ENCODE data around the gene CACHD1. TPM values are rescaled to one million over a fixed set of nuclear protein-coding genes. Genes with fewer than 3 reads are reported as not detected.

CACHD1 gene
- total and polyA plus RNA-seq, 2 of the 8 experiments (the other 6 are each of a cell fraction or from before 2014, with no cell fraction given), result 22.2 to 42.5 TPM

DNA sequence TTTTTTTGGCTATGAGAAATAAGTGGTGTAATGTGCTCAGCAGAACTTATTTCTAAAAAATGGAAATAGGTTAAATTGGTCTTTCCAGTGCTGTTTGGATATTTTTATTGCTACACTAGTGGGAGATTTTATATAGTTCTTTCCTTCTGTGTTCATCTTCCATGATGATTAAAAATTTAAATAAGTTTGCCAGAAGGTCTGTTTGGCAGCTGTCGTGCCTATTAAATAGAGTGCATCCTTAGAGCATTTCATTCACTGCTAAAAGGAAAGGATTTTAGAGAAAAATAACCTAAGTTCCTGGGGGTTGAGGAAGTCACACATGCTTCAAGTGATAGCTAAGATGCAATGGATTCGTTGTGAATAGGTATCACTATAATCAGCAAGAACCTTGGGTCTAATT lies 245.3 kb downstream of the CACHD1 start:
- H3K36me3 ChIP-seq (ENCODE audit: control insufficient read depth in 2 of 4, insufficient read depth in 4 of 4, low read length in 3 of 4), result no peaks in the 10 kb centered on the region
- H3K4ac ChIP-seq (replicated peaks; ENCODE audit: insufficient read length, low read depth, low read length), result no peak overlapping the region
- H2BK12ac ChIP-seq (ENCODE audit: low read depth, low read length), result no peak overlapping the region
- no peaks in the 10 kb centered on the region for H3K23me2 ChIP-seq (ENCODE audit: low read depth, low read length)
- H3K9ac ChIP-seq (replicated peaks in 1 of 4; ENCODE audit: extremely low read depth in 1 of 4, low read depth in 3 of 4, low read length in 3 of 4), result no peak overlapping the region
- H2BK120ac ChIP-seq (replicated peaks; ENCODE audit: low read depth, low read length), result no peak overlapping the region
- H3K9me3 ChIP-seq (ENCODE audit: insufficient read depth in 2 of 2, low read depth in 1 of 2, low read length in 1 of 2), result peaks cover 0 to 3% of the 10 kb centered on the region in 2 experiments; a peak in 1 of 4 replicates
- no peak overlapping the region for H2AK5ac ChIP-seq (ENCODE audit: low read depth, low read length)
- no peak overlapping the region for H4K91ac ChIP-seq (replicated peaks; ENCODE audit: insufficient read length, low read length)
- no peak overlapping the region for H2BK20ac ChIP-seq (ENCODE audit: low read length)
- no peaks in the 10 kb centered on the region for H3K27me3 ChIP-seq (replicated peaks in 1 of 4; ENCODE audit: control insufficient read depth in 3 of 4, extremely low read depth in 1 of 4, insufficient read depth in 3 of 4, low read length in 3 of 4)
- no peak overlapping the region for H3K56ac ChIP-seq (replicated peaks; ENCODE audit: insufficient read length, low read depth, low read length)
- TF ChIP-seq BCL11A (IDR thresholded peaks at IDR 0.05; ENCODE audit: low read depth in 2 of 2, low read length in 2 of 2) (no peak), JUN (IDR thresholded peaks at IDR 0.05; ENCODE audit: low read depth, low read length) (no peak), POLR2A (IDR thresholded peaks at IDR 0.05; ENCODE audit: control extremely low read depth in 1 of 2, low read depth in 2 of 2, low read length in 2 of 2) (no peak), SP2 (IDR thresholded peaks at IDR 0.05; ENCODE audit: low read length) (no peak), GABPA (IDR thresholded peaks at IDR 0.05; ENCODE audit: borderline replicate concordance, insufficient read depth, low read length) (no peak)
- TF ChIP-seq, protein P1, sequence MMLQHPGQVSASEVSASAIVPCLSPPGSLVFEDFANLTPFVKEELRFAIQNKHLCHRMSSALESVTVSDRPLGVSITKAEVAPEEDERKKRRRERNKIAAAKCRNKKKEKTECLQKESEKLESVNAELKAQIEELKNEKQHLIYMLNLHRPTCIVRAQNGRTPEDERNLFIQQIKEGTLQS (IDR thresholded peaks at IDR 0.05; ENCODE audit: insufficient read depth, low read depth, low read length), result no peak
- no peak overlapping the region for H4K8ac ChIP-seq (ENCODE audit: extremely low read depth, insufficient read depth, low read length)
- peaks cover 0 to 5% (median 0%) of the 10 kb centered on the region in 4 experiments; a peak in 2 of 7 replicates for H3K4me1 ChIP-seq (replicated peaks in 1 of 4; ENCODE audit: control insufficient read depth in 3 of 4, insufficient read depth in 4 of 4, low read length in 3 of 4)
- POLR2A ChIA-PET (ENCODE audit: partially characterized antibody), result interaction anchor here (1.3 kb wide), 1 partner anchor 29 kb away, joined by 3 read pairs; no protein-coding TSS in a partner anchor
- no peaks in the 10 kb centered on the region for H3K79me1 ChIP-seq (ENCODE audit: low read depth, low read length)
- H3K4me3 ChIP-seq (ENCODE audit: extremely low read depth in 1 of 4, insufficient read depth in 2 of 4, low read depth in 3 of 4, low read length in 4 of 4), result no peak overlapping the region
- 88% methylated on average over 2 of the region's 2 CpGs; no CpG with 5 or more reads in 1 of the 2 experiments for WGBS, 2 experiments (ENCODE audit: extremely low coverage in 1 of 2, insufficient coverage in 1 of 2, insufficient read length in 1 of 2, insufficient replicate concordance in 2 of 2, low coverage in 1 of 2, low lambda C conversion rate in 2 of 2, missing lambda C conversion rate in 1 of 2)
- DNase-seq (ENCODE audit: low read depth in 1 of 2, low spot score in 2 of 2) (no peak), FAIRE-seq (no peak)
- no peaks in the 10 kb centered on the region for H3K79me2 ChIP-seq (ENCODE audit: control insufficient read depth in 1 of 2, insufficient read depth in 2 of 2, low read length in 2 of 2)
- H2BK5ac ChIP-seq (ENCODE audit: low read depth, low read length), result no peak overlapping the region
- no peak overlapping the region for H2AFZ ChIP-seq (ENCODE audit: low read length)
- no peak overlapping the region for H3K18ac ChIP-seq (ENCODE audit: extremely low read depth, low read length)
- no peaks in the 10 kb centered on the region for H4K20me1 ChIP-seq (replicated peaks in 1 of 2; ENCODE audit: control insufficient read depth in 1 of 2, insufficient read depth in 2 of 2, low read length in 2 of 2)
- no peak overlapping the region for H3K27ac ChIP-seq (ENCODE audit: low read depth, low read length)
- no peak overlapping the region for H3K23ac ChIP-seq (ENCODE audit: insufficient read length)
- H3K14ac ChIP-seq (ENCODE audit: insufficient read length), result no peak overlapping the region
- H3K4me2 ChIP-seq (ENCODE audit: insufficient read depth in 1 of 2, low read depth in 2 of 2, low read length in 2 of 2), result no peak overlapping the region
- no peak overlapping the region for H4K5ac ChIP-seq (ENCODE audit: insufficient read length, low read depth, low read length)
- no peak overlapping the region for H2BK15ac ChIP-seq (ENCODE audit: low read length)
- CTCF ChIA-PET (ENCODE audit: partially characterized antibody), result interaction anchor here (1.1 kb wide), 1 partner anchor 446 kb away, joined by 3 read pairs; no protein-coding TSS in a partner anchor

Data from H1 (cell line).